ENCODE results near the gene REEP3.
"Not testable (repeated sequence)": the region's sequence is repeated elsewhere in the genome, so short reads cannot be mapped to it uniquely, and the experiment has no call there.

The REEP3 gene

DNA sequence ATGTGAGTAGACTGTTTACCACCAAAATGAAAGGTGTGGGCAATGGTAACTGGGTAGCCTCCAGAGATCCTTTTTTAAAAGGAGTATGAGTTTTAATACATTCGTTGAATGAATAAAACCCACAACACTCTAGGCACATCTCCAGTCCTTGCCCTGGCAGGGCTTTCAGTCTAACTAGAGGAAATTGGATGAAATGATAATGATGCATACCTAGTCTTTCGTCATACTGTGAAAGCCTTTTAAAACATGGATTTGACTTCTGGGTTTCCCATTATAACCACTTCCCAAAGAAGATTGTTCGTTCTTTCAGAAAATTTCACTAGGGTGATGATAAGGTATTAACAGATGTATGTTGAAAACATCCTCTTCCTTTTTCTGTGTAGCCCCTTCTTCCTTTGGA, 110.8 kb downstream of the REEP3 start:
- no peak for DNase-seq

- peak; percentile 2 for DNase-seq
Observed at GRCh38 chr10:63633677-63634487, 112.7 kb downstream of the REEP3 start.

DNA sequence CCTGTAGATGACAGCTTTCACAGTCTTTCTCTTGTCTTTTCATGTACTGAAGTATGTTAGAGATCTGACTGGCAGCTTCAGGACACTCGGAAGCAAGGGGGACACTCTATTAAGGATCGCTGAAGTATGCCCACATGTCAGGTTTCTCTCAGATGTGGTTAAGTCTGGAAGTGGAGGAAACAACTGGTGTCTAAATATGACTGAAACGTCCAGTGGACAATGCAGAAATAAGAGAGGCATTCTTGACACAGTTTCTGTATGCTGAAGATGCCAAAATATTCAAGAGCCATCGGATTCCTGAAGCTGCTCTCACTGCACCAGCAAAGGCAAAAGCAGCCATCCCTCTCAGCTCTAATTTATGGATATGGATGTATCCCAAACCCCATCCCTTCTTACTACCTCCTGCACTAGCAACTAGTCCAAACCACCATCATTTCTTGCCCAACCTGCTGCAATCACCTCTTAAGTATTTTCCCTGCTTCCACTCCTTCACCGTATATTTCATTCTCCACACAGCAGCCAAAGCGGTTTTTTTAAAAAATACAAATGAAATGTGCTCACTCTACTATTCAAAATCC, 113.4 kb downstream of the REEP3 start:
- no peak for DNase-seq

DNA sequence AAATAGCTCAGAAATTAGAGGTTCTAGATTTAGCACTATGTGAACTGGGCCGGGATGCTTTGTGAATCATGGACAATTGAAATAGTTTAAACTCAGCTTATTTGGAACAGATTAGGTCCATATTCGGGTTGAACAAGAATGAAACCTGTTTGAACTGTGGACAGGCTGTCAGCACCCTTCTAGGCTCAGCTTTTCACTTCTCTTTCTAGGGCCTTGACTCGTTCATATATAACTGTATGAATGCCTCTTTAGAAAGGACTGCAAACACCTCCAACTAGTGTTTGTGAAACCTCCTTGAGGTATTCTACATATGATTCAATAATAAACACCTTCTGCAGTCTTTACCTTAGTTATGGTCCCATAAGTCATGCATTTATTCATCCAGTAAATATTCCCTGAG, 115.6 kb downstream of the REEP3 start:
- DNase-seq, result no peak

DNA sequence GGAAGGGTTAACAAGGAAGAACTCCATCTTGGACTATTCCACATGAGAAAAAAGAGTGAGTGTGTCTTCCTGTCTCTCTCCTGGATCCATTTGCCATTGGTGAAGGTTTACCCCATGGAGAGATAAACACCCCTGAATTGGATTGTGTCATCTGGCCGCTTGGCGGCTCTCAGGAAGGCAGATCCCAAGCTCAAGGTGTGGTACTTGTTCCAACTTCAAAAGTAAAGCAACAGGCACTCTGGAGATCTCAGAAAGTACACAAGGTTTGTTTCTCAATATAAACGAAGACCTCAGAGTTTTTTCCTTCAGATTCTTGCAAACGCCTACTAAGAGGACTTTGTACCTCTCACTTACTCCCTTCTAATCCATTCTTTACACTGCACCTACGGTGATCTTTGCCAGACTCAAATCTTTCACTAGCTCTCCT, 116.7 kb downstream of the REEP3 start:
- DNase-seq, result no peak

- DNase-seq, result no peak
Observed at GRCh38 chr10:63641366-63641765, 120.2 kb downstream of the REEP3 start.

GRCh38 chr10:63641799-63642198, 120.6 kb downstream of the REEP3 start:
- no peak for DNase-seq

- no peak for DNase-seq
Observed at GRCh38 chr10:63642808-63643207, 121.6 kb downstream of the REEP3 start.

- DNase-seq, result no peak
Observed at GRCh38 chr10:63644418-63645142, 123.4 kb downstream of the REEP3 start.

DNA sequence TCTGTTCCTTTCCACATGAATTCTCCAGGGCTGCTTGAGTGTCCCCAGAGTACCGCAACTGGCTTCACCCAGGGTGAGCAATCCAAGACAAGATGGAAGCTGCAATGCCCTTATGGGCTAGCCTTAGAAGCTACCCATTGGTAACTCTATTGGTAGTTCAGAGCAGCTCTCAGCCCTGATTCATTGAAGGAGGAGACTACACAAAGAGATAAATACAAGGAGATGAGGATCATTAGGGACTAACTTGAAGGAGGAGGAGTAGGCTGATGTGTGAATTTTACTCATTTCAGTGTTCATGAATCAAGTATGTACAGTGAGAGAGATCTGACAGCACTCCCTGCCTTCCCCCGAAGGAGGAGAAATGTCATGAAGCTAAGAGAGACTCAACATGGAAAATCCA, 124.0 kb downstream of the REEP3 start:
- DNase-seq, result no peak

DNA sequence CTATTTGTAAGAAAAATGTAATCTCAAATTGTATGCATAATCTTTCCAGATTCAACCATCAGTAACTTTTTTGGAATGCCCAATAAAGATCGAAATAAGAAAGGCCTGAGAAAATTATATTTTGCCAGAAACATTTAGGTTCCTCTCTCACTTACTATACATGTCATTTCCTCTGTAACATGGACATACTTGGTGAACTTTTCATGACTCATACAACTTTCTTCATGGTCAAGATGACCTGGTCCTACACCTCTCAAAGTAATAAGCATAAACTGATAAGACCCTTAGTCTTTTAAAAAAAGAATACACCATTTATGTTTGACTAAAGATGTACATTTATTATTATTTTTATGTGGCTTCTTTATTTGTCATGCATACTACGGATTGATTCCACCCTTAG, 125.3 kb downstream of the REEP3 start:
- DNase-seq, result no peak

GRCh38 chr10:63651864-63652263, 130.7 kb downstream of the REEP3 start:
- DNase-seq, result no peak

DNA sequence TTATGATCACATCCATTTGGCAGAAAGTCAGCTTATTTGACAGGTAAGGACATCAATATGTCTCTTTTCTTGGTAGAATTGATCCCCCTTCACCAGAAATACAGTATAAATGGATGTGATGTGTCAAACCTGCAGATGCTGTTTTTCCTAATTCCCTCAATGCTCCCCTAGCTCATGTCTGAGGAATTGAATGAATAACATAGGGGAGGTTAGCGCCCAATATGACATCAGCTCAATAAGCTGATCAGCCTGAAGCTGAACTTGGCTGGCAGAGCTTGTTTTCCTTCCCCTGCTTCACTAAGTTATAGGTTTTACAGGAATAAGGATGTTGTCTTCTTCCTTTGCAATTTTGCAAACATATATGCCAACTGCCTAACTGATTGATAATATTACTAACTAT, 132.5 kb downstream of the REEP3 start:
- no peak for DNase-seq

GRCh38 chr10:63657761-63658160, 136.6 kb downstream of the REEP3 start:
- no peak for DNase-seq

DNA sequence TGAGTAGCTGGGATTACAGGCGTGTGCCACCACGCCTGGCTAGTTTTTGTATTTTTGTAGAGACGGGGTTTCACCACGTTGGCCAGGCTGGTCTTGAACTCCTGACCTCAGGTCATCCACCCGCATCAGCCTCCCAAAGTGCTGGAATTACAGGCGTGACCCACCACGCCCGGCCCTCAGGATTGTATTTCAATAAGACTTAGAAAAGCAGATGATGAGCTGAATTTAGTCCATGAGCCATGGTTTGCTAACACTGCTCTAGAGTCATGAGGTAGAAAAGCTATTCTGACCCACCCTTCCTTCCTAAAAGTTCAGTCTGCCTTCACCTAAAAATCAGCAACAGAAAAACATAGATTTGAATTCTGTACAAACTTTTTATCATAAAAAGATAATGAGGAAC, 139.7 kb downstream of the REEP3 start:
- DNase-seq, result not testable (repeated sequence)

DNA sequence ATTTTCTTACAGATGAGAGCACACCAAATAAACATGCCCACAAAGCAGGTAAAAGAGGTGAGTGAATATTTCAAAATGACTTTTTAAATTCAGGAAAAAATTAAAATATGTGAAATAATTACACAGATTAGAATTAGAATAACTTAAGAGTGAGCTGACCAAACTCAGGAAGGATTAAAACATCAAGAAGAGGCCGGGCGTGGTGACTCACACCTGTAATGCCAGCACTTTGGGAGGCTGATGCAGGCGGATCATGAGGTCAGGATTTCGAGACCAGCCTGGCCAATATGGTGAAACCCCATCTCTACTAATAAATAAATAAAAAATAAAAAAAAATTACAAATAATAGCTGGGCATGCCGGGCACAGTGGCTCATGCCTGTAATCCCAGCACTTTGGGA, 140.1 kb downstream of the REEP3 start:
- DNase-seq, result no peak

- no peak for DNase-seq
Observed at GRCh38 chr10:63664341-63664885, 143.2 kb downstream of the REEP3 start.

- not testable (repeated sequence) for DNase-seq
Observed at GRCh38 chr10:63665006-63665580, 143.9 kb downstream of the REEP3 start.

GRCh38 chr10:63665670-63666134, 144.5 kb downstream of the REEP3 start:
- DNase-seq, result no peak

- DNase-seq, result no peak
Observed at GRCh38 chr10:63666836-63667383, 145.7 kb downstream of the REEP3 start.

- no peak for DNase-seq
Observed at GRCh38 chr10:63667596-63668480, 146.6 kb downstream of the REEP3 start.

All from NCI-H1436 treated with DMSO at 0.1 percent for 48 hours (cell line).